Stimulated activated CD4-positive, alpha-beta T cell treated with anti-CD3 and anti-CD28 coated beads, Interleukin-15, amount 100 ng/mL, for 24 hours (primary cell): ENCODE data around the gene TRIM44.
"Not testable (repeated sequence)": the region's sequence is repeated elsewhere in the genome, so short reads cannot be mapped to it uniquely, and the experiment has no call there.

Source experiments
- DNase-seq: peaks from one replicate; pipeline ENCODE4 v3.0.0-alpha.2; 2020

TRIM44 gene

DNA sequence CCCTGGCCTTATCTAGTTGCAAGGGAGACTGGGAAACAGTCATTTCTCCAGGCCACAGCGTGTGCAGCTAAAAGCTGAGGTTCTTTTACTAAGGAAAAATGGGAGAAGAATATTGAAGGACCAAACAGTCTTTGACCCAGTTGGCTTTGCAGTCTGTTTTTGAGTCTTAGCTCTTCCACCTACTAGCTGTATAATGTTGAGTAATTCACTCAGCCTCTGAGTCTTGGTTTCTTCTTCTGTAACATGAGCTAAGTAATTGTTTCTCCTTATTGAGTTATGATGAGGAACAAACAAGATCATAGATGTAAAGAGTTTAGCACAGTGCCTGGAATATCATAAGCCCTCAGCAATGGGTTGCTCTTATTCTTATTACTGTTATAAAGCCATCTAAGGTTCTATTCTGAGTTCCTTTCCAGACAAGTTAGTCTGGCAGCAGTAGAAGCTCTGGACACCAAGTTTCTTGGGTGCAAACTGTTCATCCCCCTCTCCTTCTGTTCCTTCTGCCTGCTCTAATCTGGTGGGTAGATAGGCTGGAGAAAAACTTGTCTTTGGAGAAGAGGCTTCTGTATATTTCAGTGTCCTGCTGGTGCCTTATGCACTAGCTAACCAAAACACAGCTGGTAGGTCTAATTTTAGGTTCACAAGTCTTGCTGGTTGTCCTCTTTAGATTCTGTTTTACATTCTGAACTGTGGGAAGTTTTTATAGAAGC lies 13.5 kb downstream of the TRIM44 start:
- no peak for DNase-seq

DNA sequence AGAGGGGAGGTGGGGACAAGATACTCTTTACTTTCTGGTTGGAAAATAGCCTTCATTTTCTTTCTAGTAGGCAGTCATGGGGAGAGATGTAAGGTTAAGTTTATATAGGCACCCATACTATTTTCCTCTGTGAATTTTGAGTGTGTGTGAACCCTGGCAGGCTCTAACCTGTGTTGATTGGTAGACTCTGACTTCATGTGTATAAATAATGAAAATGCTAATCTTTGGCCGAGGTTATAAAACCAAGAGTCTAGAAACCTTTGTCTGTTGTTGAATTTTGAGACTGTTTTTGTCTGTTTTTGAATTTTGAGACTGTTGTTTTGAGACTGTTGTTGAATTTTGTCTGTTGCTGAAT lies 14.0 kb downstream of the TRIM44 start:
- DNase-seq: no peak

DNA sequence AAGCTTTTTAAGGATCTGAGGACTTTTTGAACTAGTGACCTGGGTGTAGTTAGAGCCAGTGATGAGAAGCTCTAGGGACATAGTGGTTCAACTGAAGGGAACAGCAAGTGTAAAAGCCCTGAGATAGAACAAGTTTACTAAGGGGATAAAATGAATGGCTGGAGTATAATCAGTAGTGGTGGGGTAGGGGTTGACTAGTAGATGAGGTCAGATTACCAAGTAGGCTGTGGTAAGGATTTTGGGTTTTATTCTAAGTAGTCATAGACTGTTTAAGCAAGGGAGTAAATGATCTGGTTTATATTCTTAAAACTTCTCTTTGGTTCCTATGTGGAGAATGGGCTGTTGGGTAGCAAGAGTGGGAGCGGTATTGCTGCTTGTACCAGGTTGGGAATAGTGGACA lies 15.3 kb downstream of the TRIM44 start:
- DNase-seq: no peak

DNA sequence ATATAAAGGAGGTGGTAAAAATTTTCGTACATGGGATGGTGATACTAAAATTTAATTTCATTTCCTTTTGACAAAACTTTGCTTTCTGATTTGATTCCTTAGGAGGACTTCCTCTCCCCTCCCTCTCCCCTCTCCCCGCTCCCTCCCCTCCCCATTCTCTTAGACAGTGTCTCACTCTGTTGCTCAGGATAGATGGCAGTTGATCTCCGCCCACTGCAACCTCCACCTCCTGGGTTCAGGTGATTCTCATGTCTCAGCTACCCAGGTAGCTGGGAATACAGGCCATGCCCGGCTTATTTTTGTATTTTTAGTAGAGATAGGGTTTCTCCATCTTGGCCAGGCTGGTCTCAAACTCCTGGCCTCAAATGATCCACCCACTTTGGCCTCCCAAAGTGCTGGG lies 15.9 kb downstream of the TRIM44 start:
- DNase-seq: no peak

DNA sequence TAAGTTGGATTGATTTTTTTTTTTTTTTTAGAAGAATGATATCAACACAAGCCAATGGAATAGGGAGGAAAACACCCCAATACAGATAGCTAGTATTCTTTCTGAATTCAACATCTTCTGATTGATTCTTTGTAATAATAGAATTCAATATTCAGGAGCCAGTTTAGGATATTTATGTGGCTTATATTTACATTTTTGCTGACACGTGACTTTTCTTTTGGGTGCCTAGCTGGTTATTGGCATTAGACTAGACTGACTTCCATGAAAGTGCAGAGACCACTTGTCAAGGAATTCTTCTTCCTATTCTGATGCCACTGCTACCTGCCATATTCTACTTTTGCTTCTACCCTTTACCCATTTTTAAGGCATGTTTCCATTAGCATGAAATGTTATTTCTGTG lies 16.4 kb downstream of the TRIM44 start:
- no peak for DNase-seq

DNA sequence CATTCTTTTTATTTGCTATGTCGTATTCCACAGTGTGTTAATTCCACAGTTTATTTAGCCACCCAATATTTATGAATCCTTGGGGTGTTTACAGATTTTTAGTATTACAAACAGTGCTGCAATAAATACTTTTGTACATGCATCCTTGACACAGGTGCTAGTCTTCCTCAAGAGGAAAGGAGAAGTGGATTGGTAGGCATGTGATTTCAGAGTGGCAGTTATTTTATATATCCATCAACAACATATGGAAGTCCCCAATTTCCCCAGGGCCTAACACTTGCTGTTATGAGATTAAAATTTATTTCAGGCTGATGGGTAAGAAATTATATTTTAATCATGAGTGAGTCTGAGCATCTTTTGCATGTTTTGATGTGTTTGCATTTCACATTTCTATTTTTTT lies 17.9 kb downstream of the TRIM44 start:
- no peak for DNase-seq

DNA sequence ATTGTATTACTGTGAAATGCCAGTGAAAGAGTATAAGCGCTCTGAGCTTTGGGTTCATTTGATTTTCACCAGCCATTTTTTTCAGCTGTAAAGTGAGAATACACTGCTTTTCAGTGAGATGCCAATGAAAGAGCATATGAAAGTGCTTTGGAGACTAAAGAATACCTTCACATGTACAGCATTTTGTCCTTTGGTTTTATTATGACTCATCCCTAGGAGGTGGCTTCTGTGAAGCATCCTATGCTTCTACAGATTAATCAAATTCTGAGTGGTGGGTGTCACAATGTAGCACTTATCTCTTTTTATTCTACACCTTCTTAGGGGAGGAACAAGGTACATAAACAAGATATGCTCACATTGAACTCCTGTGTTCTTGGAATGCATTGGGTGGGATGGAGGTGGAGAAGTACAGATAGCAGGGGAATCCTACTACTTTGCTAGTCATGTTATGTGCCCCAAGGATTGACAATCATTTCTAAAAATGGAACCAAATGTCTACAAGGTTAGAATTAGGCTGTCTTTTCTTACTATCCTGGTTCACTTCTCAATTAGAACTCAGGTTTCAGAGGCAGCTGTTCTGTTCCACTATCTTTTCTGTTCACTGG lies 18.7 kb downstream of the TRIM44 start:
- no peak for DNase-seq

DNA sequence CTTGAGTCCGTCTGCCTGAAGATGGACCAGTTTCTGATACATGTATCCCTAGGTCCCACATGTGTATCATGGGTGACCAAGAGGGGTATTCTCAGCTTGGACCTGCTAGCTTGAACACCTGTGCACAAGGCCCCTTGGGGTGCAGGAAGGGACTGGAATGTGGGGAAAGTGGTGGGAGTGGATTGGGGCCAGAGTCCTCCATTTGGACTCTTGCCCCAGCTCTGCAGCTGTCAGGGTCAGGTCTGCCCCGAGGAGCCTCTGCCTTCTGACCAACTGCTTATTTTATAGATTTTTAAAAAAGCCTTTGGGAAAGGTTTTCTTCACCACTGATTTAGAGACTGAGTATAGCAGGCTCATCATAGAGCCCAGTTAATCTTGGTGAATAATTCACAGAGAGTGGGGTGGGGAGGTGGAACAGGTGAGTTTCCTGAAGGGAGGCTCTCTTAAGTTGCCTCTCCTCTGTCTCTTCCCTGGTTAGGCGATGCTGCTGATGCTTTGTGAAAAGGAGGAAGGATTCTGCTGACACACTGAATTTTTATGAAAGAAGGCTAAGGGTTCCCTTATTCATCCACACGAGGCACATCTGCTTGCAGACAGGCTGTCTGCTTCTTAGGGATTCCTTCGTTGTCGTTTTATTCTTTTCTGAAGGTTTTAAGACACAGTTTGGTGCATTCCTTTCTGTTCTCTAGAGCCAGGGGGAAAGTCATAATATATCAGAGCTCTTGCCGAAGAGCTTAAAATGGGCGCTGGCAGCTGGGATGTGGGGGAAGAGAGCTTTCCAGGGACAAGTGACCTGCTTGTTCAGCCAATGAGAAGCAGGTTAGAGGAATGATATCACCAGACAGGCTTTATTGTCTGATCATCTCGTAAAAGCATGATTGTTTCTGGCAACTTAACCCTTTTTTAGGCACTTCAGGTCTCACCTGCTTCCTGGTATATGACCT lies 19.9 kb downstream of the TRIM44 start:
- DNase-seq: no peak

DNA sequence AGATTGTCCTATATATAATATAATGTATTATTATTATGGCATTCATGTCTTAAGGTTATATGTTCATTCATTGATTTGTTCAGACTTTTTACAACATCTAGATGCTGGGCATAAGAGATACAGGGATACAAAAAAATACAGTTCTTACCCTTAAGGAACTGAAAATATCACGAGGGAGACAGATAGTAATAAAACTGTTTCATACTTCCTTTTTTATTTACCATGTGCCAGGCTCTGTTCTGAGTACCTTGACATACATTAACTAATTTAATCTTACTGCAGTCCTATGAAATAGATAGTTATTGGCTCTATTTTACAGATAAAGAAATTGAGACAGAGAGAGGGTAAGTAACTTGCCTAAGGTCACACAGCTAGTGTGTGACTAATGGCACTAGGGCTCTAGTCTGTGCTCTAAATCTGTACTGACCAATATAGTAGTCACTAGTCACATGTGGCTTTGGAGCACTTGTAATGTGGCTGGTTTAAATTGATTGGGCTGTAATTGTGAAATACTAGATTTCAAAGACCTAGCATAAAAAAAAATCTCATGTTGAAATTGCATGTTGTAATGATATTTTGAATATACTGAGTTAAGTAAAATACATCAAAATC lies 21.3 kb downstream of the TRIM44 start:
- DNase-seq: no peak

DNA sequence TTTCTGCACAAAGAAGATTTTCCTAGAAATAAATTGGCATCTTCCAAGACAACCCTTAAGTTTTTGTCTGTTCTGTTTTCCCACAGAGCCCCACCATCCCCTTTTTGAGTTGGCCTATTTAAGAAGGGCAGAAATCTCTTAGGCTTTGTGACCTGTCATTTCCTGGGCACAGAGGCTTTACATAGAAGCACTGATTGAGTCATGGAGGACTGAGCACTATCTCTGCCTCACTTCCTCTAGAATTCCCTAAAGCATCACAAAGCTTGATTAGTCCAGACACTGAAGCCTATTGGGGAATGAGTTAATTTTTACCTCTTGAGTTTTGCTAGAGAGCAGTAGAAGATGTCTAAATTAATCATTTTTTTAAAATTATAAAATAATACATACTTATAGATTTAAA lies 25.4 kb downstream of the TRIM44 start:
- no peak for DNase-seq

DNA sequence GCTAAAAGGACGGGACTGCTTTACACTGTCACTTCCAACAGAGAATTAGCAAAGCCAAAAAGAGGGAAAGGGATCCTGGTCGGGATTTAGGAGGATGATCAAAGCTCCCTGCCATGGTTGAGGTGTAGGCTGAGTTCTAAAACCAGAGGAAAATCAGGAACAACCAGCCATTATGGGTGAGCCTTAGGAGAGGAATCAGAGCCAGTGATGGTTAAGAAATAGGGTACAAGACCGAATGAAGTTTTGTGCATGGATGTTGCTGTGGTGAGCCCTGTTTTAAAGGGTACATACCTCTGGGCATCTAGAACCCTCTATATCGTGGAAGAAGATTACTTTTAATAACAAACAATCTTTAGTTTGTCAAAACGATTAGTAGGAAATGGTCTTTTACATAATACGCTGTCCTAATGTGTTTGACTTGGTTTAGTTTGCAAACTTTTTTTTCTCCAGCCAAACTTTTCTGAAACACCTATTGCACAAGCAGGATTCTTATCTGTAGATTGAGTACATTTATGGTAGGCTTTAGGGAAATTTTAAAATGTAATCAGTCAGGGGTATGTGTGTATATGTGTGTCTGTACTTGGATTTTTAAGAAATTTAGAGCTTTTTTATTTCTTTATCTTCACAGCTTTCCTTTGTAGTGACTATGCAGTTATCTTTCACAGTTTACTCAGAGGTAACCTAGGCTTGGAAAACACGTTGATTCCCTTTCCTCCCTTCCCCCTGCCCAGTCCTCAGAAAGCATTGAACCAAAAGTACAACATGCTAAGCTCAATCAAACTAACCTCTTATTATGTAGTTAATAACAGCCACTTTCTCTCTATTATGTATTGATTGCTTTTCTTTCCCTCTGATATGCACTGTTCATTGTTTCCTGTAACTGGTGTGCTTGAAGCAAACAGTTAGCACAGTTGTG lies 26.8 kb downstream of the TRIM44 start:
- DNase-seq: no peak

DNA sequence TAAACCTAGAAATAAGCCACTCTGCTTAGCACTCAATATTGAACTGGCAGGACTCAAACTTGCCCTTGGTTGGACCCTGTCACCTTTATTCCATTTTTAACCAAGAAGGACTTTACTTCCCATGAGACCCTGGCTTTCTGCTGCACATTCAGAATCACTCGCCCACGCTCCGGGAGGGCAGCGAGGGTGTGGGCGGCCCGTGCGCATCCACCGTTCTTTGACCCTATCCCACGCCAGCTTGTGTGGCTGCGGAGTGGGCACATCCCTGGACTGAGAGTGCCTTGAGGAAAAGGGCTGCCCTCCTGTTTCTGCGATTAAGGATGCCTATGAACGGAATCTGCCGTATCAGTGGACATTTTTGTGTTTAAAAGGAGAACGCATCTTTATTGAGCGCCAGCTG lies 39.6 kb downstream of the TRIM44 start:
- DNase-seq: no peak

DNA sequence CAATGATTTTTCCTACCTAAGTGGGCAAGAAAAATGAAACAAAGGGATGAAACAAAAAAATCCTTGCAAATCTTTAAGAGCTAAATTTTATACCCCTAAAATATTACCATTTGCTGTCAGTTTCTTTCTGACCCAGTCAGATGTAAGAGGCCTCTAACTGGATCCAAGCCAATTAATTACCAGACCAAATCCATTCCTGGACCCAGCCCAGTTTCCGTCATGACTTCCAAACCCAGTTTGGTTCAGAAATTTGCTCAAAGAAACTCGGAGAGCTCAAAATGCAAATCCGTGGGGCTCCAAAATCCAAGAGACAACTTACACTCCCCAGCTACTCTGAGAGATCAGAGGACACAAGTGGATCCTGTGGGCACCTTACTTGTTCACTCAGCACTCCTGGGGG lies 46.8 kb downstream of the TRIM44 start:
- no peak for DNase-seq

DNA sequence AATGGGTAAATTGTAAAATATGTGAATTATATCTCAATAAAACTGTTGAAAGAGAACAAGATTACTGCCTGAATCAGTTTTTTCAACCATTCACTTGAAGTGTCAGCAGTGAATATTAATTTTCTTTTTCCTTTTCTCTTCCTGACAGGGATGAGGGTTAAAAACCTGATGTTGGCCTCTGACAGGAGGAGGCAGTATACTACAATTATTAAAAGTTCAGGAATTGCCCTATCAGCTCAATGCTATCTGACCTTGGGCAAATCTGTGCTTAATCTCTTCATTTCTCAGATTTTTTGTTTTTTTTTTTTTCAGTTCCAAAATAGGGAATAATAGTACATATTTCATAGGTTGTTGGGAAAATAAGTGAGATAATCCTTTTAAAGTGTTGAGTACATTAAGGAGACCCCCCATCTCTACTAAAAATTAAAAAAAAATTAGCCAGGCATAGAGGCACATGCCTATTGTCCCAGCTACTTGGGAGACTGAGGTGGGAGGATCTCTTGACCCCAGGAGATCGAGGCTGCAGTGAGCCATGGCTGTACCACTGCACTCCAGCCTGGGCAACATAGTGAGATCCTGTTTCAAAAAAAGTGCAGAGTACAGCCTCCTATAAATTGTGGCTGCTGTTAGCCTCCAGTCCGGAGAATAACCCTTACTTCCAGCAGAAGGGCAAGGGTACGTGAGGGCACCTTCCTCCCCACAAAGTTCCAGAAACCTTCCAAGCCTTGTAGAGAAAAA lies 48.8 kb downstream of the TRIM44 start:
- no peak for DNase-seq

DNA sequence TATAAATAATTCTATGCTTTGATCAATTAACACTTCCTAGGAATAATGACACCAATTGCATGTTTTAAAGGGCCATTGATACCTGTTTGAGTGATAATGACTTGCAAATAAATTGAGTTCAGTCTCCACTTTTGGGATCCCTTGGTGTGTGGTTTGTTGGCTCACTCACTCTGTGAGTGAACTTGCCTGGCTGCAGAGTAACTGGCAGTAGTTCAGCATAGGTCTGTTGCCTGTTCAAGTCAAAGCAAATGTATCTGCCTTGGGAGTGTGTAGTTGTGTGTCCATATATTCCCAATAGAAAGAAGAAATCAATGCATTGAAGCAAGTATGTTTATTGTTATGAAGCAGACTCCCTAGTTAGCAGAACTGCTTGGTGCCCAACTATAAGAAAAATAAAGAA lies 49.3 kb downstream of the TRIM44 start:
- no peak for DNase-seq

DNA sequence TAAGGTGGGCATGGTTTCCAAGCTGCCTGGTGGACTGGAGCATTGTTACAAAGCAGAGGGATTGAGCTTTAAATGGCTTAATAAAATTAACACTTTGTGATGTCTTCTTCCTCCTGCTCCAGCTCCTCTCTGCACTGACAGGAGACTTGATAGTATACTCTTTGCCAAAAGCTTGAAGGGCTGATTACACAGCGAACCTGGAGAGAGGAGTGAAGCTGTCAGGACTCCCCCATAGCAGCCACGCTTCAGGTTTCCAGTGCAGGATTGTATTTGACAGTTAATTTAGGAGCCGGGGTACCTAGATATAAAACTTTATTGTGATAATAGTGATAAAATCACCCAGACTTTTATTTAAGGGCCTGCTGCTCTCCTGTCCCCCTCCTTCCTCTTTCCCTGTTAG lies 50.0 kb downstream of the TRIM44 start:
- no peak for DNase-seq

DNA sequence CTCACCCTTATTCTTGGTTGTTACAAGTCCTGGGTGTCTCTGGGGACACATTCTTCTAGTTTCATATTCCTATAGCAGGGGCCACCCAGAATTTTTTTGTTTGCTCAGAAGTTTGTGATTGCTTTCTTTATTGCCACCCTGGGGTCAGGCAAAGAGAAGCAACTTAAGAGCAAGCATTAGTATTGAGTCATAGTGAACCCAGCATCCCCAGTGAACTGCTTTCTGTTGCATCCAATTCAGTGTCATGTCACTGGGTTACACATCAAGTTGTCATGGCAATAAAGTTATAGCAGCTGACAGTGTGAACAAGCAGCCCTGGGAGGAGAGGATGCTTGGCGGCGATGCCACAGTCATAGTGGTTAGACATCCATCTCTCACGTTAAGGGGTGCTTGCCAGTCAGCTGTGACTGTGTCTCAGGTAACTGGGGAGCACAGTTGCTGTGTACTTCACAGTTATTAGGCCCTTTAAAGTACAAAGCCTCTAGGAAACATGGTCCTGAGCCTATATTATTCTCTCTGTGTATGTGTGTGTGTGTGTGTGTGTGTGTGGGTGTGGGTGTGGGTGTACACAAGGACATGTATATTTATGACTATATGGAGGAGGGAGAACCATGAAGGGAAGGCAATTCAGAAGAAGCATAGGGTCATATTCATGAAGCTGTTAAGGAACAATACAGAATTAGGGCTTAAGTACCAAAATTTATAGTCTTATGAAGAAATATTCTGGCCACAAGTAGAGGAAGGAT lies 52.5 kb downstream of the TRIM44 start:
- DNase-seq: peak; percentile 16

DNA sequence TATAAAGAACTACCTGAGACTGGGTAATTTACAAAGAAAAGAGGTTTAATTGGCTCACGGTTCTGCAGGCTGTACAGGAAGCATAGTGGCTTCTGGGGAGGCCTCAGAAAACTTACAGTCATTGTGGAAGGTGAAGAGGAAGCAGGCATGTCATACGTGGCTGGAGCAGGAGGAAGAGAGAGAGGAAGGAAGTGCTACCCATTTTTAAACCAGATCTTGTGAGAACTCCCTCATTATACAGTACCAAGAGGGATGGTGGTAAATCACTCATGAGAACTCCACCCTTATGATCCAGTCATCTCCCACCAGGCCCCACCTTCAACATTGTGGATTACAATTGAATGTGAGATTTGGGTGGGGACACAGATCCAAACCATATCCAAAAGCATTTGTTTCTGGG lies 53.1 kb downstream of the TRIM44 start:
- DNase-seq: not testable (repeated sequence)

DNA sequence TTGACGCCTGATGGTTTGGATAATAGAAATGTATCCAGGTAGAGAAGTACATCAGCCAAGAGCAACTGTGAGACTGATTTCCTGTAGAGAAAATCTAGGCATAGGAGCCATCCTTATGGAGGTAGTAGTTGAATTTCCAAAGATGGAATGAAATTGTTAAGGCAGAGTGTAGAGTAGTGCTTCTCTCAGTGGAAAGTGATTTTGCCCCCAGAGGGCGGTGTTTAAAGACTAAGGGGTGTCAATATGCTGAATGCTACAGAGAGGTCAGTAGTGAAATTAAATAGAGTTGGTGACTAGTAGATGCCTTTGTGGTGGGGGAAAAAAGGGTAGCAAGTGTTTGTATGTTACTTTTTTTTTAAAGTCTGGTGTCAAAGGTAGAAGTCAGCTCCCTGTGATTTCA lies 54.5 kb downstream of the TRIM44 start:
- DNase-seq: no peak

DNA sequence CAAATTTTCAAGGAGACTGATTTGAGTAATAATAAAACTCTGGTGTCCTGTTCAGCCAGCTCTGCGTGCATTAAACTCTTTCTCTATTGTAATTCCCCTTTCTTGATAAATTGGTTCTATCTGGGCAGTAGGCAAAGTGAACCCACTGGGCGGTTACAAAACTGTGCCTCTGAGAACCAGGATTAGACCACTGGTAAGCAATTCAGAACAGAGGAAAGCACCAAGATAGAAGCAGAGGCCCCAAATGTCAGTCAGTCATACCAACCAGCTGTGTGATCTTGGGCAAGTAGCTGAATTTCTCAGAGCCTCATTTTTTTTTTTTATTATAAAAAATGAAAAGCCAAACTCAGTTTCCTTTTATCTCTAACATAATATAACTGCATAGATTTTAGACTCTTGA lies 54.9 kb downstream of the TRIM44 start:
- DNase-seq: no peak
